Bronchial epithelial cell (primary cell): ENCODE results near the gene ERP27. TPM values are rescaled to one million over a fixed set of nuclear protein-coding genes. Genes with fewer than 3 reads are reported as not detected.

Source experiments
- DNase-seq: peaks from one replicate; pipeline ENCODE4 v3.0.0-alpha.2; 2010; ENCODE audit warnings: low read depth
- FAIRE-seq: peaks from 2 replicates; lab custom pipeline; 2011; peaks lifted over from hg19 to GRCh38; lab: Jason Lieb, UNC
- H3K27me3 ChIP-seq: 2 replicates; pipeline ENCODE4 v1.5.1; 2011; ENCODE audit warnings: low read length; ENCODE audit not compliant: control insufficient read depth, insufficient read depth
- H3K36me3 ChIP-seq: 2 replicates; pipeline ENCODE4 v1.5.1; 2011; ENCODE audit warnings: low read length; ENCODE audit not compliant: control insufficient read depth, insufficient read depth
- H3K4me3 ChIP-seq: 2 replicates; pipeline ENCODE4 v1.5.1; 2011; ENCODE audit warnings: mild to moderate bottlenecking, low read depth, low read length, control low read depth
- total RNA-seq: library from RNA; depleted of rRNA; stranded (reverse); fragments of >200 nt; gene quantifications from 2 replicates; pipeline ENCODE4 v1.2.1, GENCODE V29; 2014
- TF ChIP-seq, protein P1 (sequence below): IDR thresholded peaks from 2 replicates; pipeline ENCODE4 v1.5.1; 2011; ENCODE audit warnings: mild to moderate bottlenecking, moderate library complexity, low read length, control low read depth, inconsistent platforms; ENCODE audit not compliant: insufficient read depth, severe bottlenecking

Gene ERP27
- total RNA-seq, 1 donor from 2014 or later, result not detected

DNA sequence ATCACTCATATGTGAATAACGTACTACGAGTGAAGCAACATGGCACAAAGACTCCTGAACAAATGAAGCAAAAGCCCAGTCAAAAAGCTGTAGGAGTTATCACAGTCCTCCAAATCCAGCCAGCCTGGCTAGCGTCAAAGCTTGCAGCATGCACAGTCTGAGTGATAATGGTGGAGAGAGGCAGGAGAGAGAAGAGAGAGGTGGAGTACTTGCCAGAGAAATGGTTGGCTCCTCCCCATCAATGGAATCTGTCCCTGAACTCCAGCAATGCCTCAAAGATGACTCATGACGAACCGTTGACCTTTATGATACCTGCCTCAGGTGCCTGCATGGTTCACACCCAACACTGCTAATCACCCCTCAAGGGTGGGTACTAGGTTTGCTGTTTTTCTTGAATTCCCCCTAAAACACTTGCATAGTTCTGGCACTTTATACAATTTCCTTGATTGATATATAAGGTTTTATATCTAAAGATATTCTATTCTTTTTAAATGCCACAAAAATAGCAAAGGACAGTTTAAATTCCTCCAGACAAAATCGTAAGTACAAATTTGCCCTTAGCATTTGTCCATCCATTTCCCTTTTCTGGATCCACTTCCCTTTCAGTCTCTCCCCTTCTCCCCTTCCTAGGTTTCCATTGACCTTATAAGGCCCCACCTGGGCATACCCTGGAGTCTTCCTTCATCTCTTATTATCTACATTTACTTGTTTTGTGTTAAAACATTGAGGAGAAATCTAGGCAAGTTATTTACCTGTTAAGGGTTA lies 12.8 kb upstream of the ERP27 start:
- no peaks in the 10 kb centered on the region for H3K36me3 ChIP-seq
- DNase-seq, result peak; percentile 90
- TF ChIP-seq, protein P1, sequence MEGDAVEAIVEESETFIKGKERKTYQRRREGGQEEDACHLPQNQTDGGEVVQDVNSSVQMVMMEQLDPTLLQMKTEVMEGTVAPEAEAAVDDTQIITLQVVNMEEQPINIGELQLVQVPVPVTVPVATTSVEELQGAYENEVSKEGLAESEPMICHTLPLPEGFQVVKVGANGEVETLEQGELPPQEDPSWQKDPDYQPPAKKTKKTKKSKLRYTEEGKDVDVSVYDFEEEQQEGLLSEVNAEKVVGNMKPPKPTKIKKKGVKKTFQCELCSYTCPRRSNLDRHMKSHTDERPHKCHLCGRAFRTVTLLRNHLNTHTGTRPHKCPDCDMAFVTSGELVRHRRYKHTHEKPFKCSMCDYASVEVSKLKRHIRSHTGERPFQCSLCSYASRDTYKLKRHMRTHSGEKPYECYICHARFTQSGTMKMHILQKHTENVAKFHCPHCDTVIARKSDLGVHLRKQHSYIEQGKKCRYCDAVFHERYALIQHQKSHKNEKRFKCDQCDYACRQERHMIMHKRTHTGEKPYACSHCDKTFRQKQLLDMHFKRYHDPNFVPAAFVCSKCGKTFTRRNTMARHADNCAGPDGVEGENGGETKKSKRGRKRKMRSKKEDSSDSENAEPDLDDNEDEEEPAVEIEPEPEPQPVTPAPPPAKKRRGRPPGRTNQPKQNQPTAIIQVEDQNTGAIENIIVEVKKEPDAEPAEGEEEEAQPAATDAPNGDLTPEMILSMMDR, result no peak
- no peaks in the 10 kb centered on the region for H3K27me3 ChIP-seq
- no peak overlapping the region for H3K4me3 ChIP-seq
- FAIRE-seq, result peak; percentile 94

GRCh38 chr12:14950421-14950820 lies 12.1 kb upstream of the ERP27 start:
- DNase-seq (no peak), FAIRE-seq (no peak)
- Histone ChIP-seq H3K27me3 (no peaks in the 10 kb centered on the region), H3K36me3 (no peaks in the 10 kb centered on the region), H3K4me3 (no peak overlapping the region)
- TF ChIP-seq, protein P1, result no peak

GRCh38 chr12:14949631-14950030 lies 11.3 kb upstream of the ERP27 start:
- Histone ChIP-seq H3K4me3 (no peak overlapping the region), H3K36me3 (no peaks in the 10 kb centered on the region), H3K27me3 (no peaks in the 10 kb centered on the region)
- DNase-seq (no peak), FAIRE-seq (no peak)
- TF ChIP-seq, protein P1, result no peak

- Histone ChIP-seq H3K4me3 (no peak overlapping the region), H3K36me3 (no peaks in the 10 kb centered on the region), H3K27me3 (no peaks in the 10 kb centered on the region)
- FAIRE-seq (no peak), DNase-seq (peak; percentile 73)
- TF ChIP-seq, protein P1, result no peak
Observed at GRCh38 chr12:14948672-14949071, 10.3 kb upstream of the ERP27 start.

DNA sequence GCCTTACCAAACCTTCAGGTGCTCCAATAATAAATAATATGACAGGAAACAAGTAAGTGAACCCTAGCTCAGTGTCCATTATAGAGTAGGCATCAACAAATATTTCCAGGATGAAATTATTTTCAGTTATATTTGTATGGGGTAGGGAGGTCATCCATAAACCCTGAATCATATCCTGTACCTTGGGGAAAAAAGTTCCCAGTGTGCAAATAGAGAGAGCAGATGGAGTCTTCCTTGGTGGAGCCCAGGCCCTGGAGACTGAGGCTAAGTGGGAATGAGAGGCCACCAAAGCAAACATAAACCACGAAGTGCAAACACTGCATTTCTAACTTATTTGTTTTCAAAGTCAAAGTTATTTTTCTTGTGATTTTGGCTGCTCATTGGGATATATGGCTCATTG lies 8.5 kb upstream of the ERP27 start:
- Histone ChIP-seq H3K36me3 (no peaks in the 10 kb centered on the region), H3K4me3 (no peak overlapping the region), H3K27me3 (no peaks in the 10 kb centered on the region)
- TF ChIP-seq, protein P1, result no peak
- no peak for FAIRE-seq
- DNase-seq, result peak; percentile 54
